Tibial nerve (tissue), 4 donors: ENCODE results near the gene BCAS2. TPM values are rescaled to one million over a fixed set of nuclear protein-coding genes. Genes with fewer than 3 reads are reported as not detected.

Source experiments
- DNase-seq, 2 donors: peaks; one replicate each; pipeline ENCODE4 v3.0.0-alpha.2; 2019; ENCODE audit warnings: low spot score in 2 of 2
- H3K27ac ChIP-seq, 4 donors: fragments of 200-600 bp; sonication (generic) in 3 of 4; one replicate each; pipeline ENCODE4 v1.5.1; 2017 to 2019; ENCODE audit warnings: mild to moderate bottlenecking in 1 of 4
- H3K27me3 ChIP-seq, 2 donors: fragments of 200-600 bp; sonication (generic) in 1 of 2; one replicate each; pipeline versions ENCODE4 v1.5.1 to v1.6.0; 2017 to 2019
- H3K36me3 ChIP-seq, 3 donors: fragments of 200-600 bp; sonication (generic); one replicate each; pipeline ENCODE4 v1.5.1; 2018 to 2019
- H3K4me1 ChIP-seq, 4 donors: fragments of 200-600 bp; sonication (generic) in 3 of 4; one replicate each; pipeline ENCODE4 v1.5.1; 2017 to 2019
- H3K4me3 ChIP-seq, 4 donors: fragments of 200-600 bp; sonication (generic) in 3 of 4; one replicate each; pipeline ENCODE4 v1.5.1; 2017 to 2019; ENCODE audit warnings: mild to moderate bottlenecking in 1 of 4, moderate library complexity in 1 of 4
- H3K9me3 ChIP-seq, 4 donors: fragments of 200-600 bp; sonication (generic) in 3 of 4; one replicate each; pipeline ENCODE4 v1.5.1; 2017 to 2019
- EP300 ChIP-seq, 2 donors: sonication (generic); formaldehyde crosslinking; IDR thresholded peaks; one replicate each; pipeline ENCODE4 v1.6.1; 2017; ENCODE audit warnings: antibody characterized with exemption in 2 of 2, mild to moderate bottlenecking in 1 of 2
- POLR2A ChIP-seq, 2 donors: fragments of 450-650 bp; IDR thresholded peaks; one replicate each; pipeline ENCODE4 v1.6.1; 2017; ENCODE audit warnings: antibody characterized with exemption in 2 of 2, mild to moderate bottlenecking in 2 of 2, moderate library complexity in 2 of 2
- WGBS, 2 donors: methylation state at CpG; one replicate each; pipeline ENCODE4 v1.1.5; 2018; 5-methylcytosine and 5-hydroxymethylcytosine counted together
- total RNA-seq, 4 donors: library from RNA; depleted of rRNA; stranded (reverse); fragments of >200 nt; gene quantifications; one replicate each; pipeline ENCODE4 v1.1.0, GENCODE V29; 2016
- TF ChIP-seq, protein P1 (sequence below), 5 experiments: fragments of 200-600 bp in 3 of 5; fragments of 450-650 bp in 2 of 5; sonication (generic) in 3 of 5; IDR thresholded peaks; one replicate each; pipeline ENCODE4 v1.5.1; 2016 to 2019; ENCODE audit warnings: antibody characterized with exemption in 5 of 5, mild to moderate bottlenecking in 3 of 5, moderate library complexity in 2 of 5

The BCAS2 gene
- total RNA-seq: 10 to 100 TPM; 25.8 to 35.4 (median 28.4) TPM

DNA sequence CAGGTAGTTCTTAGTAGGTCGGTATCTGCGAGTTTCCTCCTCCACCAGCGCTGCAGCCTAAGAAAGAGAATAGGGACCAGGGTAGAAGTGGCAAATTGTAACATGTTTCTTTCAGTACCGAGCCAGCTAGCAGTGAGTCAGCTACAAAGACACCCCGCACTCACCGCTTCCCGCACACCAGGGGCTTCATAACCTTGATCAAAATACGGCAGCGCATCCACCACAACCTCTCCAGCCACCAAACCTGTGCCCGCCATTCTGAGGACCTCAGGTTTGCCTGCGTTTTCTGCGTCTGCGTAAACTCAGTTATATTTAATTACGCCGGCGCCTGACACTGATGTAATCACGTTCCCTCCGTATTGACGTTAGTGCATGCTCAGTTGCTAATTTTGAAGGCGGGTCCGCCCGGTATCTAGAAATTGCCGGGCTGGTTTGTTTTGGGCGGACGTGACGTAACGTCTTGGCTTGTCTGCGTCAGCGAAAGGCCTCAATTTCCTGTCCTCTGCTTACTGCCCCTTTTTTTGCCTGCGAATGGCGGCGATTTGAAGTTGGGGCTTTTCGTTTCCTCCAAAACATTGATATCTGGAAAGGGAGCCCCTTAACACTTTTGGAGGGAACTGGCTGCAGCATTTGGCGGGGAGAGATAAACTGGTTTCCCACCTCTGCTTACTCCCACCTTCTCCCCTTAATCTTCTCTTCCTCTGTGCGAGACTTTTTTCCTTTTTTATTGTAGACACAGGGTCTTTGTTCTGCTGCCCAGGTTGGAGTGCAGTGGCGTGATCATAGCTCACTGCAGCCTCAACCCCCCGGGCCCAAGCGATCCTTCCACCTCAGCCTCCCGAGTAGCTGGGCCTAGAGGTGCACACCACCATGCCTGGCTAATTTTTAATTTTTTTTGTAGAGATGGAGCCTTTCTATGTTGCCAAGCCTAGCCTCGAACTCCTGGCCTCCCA, at the start of gene BCAS2:
Gene BCAS2 (minus strand): TSS at position 281 of the 953 bp plus-strand sequence. CDS start 24 bp downstream, at position 257.
- Histone ChIP-seq H3K9me3 (no peaks in the 10 kb centered on the region), H3K4me3 (peak within 1 kb of the TSS; percentile 48 to 78 (median 62)), H3K27me3 (no peaks in the 10 kb centered on the region), H3K36me3 (peaks cover 0 to 29% (median 0%) of the 10 kb centered on the region in 3 donors), H3K4me1 (peaks cover 0 to 51% (median 15%) of the 10 kb centered on the region in 4 donors), H3K27ac (peak within 1 kb of the TSS; percentile 87 to 97 (median 92))
- peak; percentile 95 to 99 for DNase-seq
- TF ChIP-seq, protein P1, sequence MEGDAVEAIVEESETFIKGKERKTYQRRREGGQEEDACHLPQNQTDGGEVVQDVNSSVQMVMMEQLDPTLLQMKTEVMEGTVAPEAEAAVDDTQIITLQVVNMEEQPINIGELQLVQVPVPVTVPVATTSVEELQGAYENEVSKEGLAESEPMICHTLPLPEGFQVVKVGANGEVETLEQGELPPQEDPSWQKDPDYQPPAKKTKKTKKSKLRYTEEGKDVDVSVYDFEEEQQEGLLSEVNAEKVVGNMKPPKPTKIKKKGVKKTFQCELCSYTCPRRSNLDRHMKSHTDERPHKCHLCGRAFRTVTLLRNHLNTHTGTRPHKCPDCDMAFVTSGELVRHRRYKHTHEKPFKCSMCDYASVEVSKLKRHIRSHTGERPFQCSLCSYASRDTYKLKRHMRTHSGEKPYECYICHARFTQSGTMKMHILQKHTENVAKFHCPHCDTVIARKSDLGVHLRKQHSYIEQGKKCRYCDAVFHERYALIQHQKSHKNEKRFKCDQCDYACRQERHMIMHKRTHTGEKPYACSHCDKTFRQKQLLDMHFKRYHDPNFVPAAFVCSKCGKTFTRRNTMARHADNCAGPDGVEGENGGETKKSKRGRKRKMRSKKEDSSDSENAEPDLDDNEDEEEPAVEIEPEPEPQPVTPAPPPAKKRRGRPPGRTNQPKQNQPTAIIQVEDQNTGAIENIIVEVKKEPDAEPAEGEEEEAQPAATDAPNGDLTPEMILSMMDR (IDR thresholded peaks at IDR 0.05): peak in 1 of 5 experiments; percentile 29
- TF ChIP-seq POLR2A (IDR thresholded peaks at IDR 0.05): peak; percentile 82 to 95
- TF ChIP-seq EP300 (IDR thresholded peaks at IDR 0.05): peak; percentile 99 to 100
- 4 to 6% methylated on average over 40 of the region's 40 CpGs for WGBS, 2 donors

DNA sequence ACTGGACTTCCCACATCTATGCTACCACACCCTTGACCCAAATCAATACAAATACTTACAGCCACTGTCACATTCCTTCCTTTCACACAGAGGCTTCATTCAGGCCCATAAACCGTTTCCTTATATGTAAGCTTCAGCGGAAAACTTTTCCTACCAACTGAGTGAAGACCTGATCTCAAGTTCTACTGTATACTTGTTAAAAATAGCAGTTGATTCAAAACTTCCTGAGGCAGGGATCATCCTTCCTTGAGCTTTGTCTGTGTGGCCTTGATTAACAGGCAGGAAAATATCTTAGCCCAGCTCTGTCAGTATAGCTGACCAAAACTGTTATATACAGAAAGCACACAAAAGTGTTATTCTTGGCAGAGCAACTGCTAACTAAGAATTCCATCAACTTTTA, 45.7 kb upstream of the BCAS2 start:
- Histone ChIP-seq H3K27me3 (no peaks in the 10 kb centered on the region), H3K4me1 (no peaks in the 10 kb centered on the region), H3K36me3 (peaks cover 0 to 4% (median 0%) of the 10 kb centered on the region in 3 donors), H3K27ac (no peak overlapping the region), H3K9me3 (peaks cover 0 to 8% (median 0%) of the 10 kb centered on the region in 4 donors), H3K4me3 (no peak overlapping the region)
- 17 to 27% methylated on average over 2 of the region's 2 CpGs for WGBS, 2 donors
- no peak for DNase-seq
- TF ChIP-seq, protein P1 (IDR thresholded peaks at IDR 0.05): no peak
- TF ChIP-seq POLR2A (IDR thresholded peaks at IDR 0.05) (no peak), EP300 (IDR thresholded peaks at IDR 0.05) (no peak)

DNA sequence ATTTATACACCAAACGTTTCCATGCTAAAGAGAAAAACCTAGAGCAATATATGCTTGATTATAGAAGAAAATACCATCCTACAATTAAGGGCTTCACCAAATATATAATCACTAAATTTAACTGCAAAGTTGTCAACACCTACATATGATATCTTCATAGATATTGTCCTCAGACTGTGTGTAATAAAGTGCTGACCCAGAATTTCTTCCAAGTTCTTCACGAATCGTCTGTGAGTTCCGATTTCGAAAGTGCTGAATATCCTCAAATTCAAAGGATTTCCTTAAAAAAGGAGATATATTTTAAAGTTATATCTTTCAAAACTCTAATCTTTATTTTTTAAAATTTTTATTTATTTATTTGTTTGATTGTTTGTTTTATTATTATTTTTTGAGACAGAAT, 41.9 kb upstream of the BCAS2 start:
- WGBS, 2 donors: 93 to 94% methylated on average over 5 of the region's 5 CpGs
- Histone ChIP-seq H3K36me3 (peaks cover 0 to 16% (median 0%) of the 10 kb centered on the region in 3 donors), H3K27me3 (no peaks in the 10 kb centered on the region), H3K9me3 (no peaks in the 10 kb centered on the region), H3K4me1 (no peaks in the 10 kb centered on the region), H3K27ac (no peak overlapping the region), H3K4me3 (no peak overlapping the region)
- TF ChIP-seq EP300 (IDR thresholded peaks at IDR 0.05) (no peak), POLR2A (IDR thresholded peaks at IDR 0.05) (no peak)
- TF ChIP-seq, protein P1 (IDR thresholded peaks at IDR 0.05): no peak
- no peak for DNase-seq

DNA sequence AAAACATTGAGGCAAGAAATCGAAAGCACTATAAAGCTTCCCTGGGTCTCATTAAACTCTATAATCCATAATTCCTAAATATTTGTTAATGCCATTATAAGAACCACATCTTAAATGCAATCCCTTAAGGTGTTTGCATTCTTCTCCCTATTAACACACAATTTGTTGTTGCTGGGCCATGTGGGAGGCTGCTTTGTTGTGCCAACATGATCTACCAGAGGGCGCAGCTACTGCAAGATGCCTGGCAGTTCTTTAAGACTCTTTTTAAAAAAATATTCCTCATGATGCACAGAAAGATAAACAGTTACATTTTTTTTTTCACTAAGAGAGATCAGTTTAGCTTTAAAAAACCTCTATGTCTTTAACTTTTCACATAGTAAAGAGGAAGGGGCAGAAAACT, 39.0 kb upstream of the BCAS2 start:
- WGBS, 2 donors: 86 to 88% methylated on average over 2 of the region's 2 CpGs
- H3K36me3 ChIP-seq: peaks cover 0 to 42% (median 0%) of the 10 kb centered on the region in 3 donors
- DNase-seq: no peak
- H3K4me3 ChIP-seq: no peak overlapping the region
- no peaks in the 10 kb centered on the region for H3K27me3 ChIP-seq
- TF ChIP-seq EP300 (IDR thresholded peaks at IDR 0.05) (no peak), POLR2A (IDR thresholded peaks at IDR 0.05) (no peak)
- TF ChIP-seq, protein P1 (IDR thresholded peaks at IDR 0.05): no peak
- H3K9me3 ChIP-seq: no peaks in the 10 kb centered on the region
- no peak overlapping the region for H3K27ac ChIP-seq
- H3K4me1 ChIP-seq: no peaks in the 10 kb centered on the region

DNA sequence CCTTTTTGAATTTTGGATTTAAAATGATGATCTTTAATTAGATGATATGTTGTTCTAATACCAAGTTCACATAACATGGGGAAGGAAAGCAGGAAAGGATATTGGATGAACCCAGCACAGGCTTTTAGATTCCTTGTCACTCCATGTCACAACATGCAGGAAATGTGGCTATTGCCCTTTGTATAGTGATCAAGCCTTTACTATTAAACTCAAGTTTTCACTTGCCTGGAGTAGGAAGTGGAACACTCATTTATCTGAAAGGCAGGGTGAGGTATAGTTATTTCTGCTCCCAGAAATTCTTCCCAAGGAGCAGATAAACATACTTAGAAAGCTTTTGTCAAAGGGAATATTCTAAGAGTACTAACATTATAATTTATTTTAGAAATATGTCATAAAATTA, 37.2 kb upstream of the BCAS2 start:
- H3K4me3 ChIP-seq: no peak overlapping the region
- peaks cover 0 to 45% (median 0%) of the 10 kb centered on the region in 3 donors for H3K36me3 ChIP-seq
- no peaks in the 10 kb centered on the region for H3K9me3 ChIP-seq
- H3K27me3 ChIP-seq: no peaks in the 10 kb centered on the region
- no peak for DNase-seq
- no peak overlapping the region for H3K27ac ChIP-seq
- no peaks in the 10 kb centered on the region for H3K4me1 ChIP-seq
- TF ChIP-seq POLR2A (IDR thresholded peaks at IDR 0.05): no peak
